Measurements from ENCODE around the gene DAZAP1.

DAZAP1 gene

GRCh38 chr19:1395194-1396018 lies 12.0 kb upstream of the DAZAP1 start:
- H3K4me3 Mint-ChIP-seq: no peak overlapping the region
- DNase-seq (ENCODE audit: low spot score): no peak
- peaks cover 8% of the 10 kb centered on the region for H3K36me3 Mint-ChIP-seq (ENCODE audit: low read depth)
- no peaks in the 10 kb centered on the region for H3K4me1 Mint-ChIP-seq (ENCODE audit: low read depth)
- H3K27ac Mint-ChIP-seq: no peak overlapping the region
- H3K27me3 Mint-ChIP-seq (ENCODE audit: low read depth): no peaks in the 10 kb centered on the region
- no peaks in the 10 kb centered on the region for H3K9me3 Mint-ChIP-seq

- Mint-ChIP-seq H3K36me3 (ENCODE audit: low read depth) (peaks cover 6% of the 10 kb centered on the region), H3K27me3 (ENCODE audit: low read depth) (no peaks in the 10 kb centered on the region), H3K27ac (no peak overlapping the region), H3K9me3 (no peaks in the 10 kb centered on the region), H3K4me1 (ENCODE audit: low read depth) (no peaks in the 10 kb centered on the region), H3K4me3 (no peak overlapping the region)
- DNase-seq (ENCODE audit: low spot score): no peak
Measured at GRCh38 chr19:1396019-1396767, 11.2 kb upstream of the DAZAP1 start.

GRCh38 chr19:1396768-1397679 lies 10.4 kb upstream of the DAZAP1 start:
- Mint-ChIP-seq H3K4me1 (ENCODE audit: low read depth) (peaks cover 2% of the 10 kb centered on the region), H3K27ac (no peak overlapping the region), H3K9me3 (no peaks in the 10 kb centered on the region), H3K4me3 (no peak overlapping the region), H3K36me3 (ENCODE audit: low read depth) (peaks cover 5% of the 10 kb centered on the region), H3K27me3 (ENCODE audit: low read depth) (no peaks in the 10 kb centered on the region)
- DNase-seq (ENCODE audit: low spot score): no peak

- no peak overlapping the region for H3K4me3 Mint-ChIP-seq
- H3K27me3 Mint-ChIP-seq (ENCODE audit: low read depth): peaks cover 2% of the 10 kb centered on the region
- peak overlapping the region; percentile 36 for H3K27ac Mint-ChIP-seq
- H3K4me1 Mint-ChIP-seq (ENCODE audit: low read depth): peaks cover 6% of the 10 kb centered on the region
- DNase-seq (ENCODE audit: low spot score): no peak
- no peaks in the 10 kb centered on the region for H3K36me3 Mint-ChIP-seq (ENCODE audit: low read depth)
- no peaks in the 10 kb centered on the region for H3K9me3 Mint-ChIP-seq
Measured at GRCh38 chr19:1397838-1398237, 9.5 kb upstream of the DAZAP1 start.

GRCh38 chr19:1399079-1399478 lies 8.3 kb upstream of the DAZAP1 start:
- Mint-ChIP-seq H3K9me3 (no peaks in the 10 kb centered on the region), H3K27me3 (ENCODE audit: low read depth) (peaks cover 2% of the 10 kb centered on the region), H3K4me3 (peak overlapping the region; percentile 52), H3K36me3 (ENCODE audit: low read depth) (no peaks in the 10 kb centered on the region), H3K27ac (no peak overlapping the region), H3K4me1 (ENCODE audit: low read depth) (peaks cover 9% of the 10 kb centered on the region)
- DNase-seq (ENCODE audit: low spot score): no peak

- H3K27me3 Mint-ChIP-seq (ENCODE audit: low read depth): peaks cover 2% of the 10 kb centered on the region
- no peaks in the 10 kb centered on the region for H3K36me3 Mint-ChIP-seq (ENCODE audit: low read depth)
- no peak overlapping the region for H3K27ac Mint-ChIP-seq
- no peaks in the 10 kb centered on the region for H3K9me3 Mint-ChIP-seq
- H3K4me1 Mint-ChIP-seq (ENCODE audit: low read depth): peaks cover 9% of the 10 kb centered on the region
- DNase-seq (ENCODE audit: low spot score): no peak
- H3K4me3 Mint-ChIP-seq: no peak overlapping the region
Measured at GRCh38 chr19:1399745-1400144, 7.6 kb upstream of the DAZAP1 start.

- Mint-ChIP-seq H3K4me1 (ENCODE audit: low read depth) (peaks cover 9% of the 10 kb centered on the region), H3K27me3 (ENCODE audit: low read depth) (peaks cover 2% of the 10 kb centered on the region), H3K27ac (no peak overlapping the region), H3K9me3 (no peaks in the 10 kb centered on the region), H3K36me3 (ENCODE audit: low read depth) (no peaks in the 10 kb centered on the region), H3K4me3 (peak overlapping the region; percentile 71)
- DNase-seq (ENCODE audit: low spot score): no peak
Measured at GRCh38 chr19:1400281-1401137, 6.9 kb upstream of the DAZAP1 start.

- Mint-ChIP-seq H3K36me3 (ENCODE audit: low read depth) (no peaks in the 10 kb centered on the region), H3K27me3 (ENCODE audit: low read depth) (peaks cover 2% of the 10 kb centered on the region)
Measured at GRCh38 chr19:1401138-1401888, 6.1 kb upstream of the DAZAP1 start, which contains the start of gene GAMT. GAMT (minus strand) TSS chr19:1401542; CDS start chr19:1401476, 66 bp downstream.

GRCh38 chr19:1401889-1402217 lies 5.5 kb upstream of the DAZAP1 start:
- H3K4me1 Mint-ChIP-seq (ENCODE audit: low read depth): peaks cover 13% of the 10 kb centered on the region
- no peaks in the 10 kb centered on the region for H3K9me3 Mint-ChIP-seq
- no peak overlapping the region for H3K27ac Mint-ChIP-seq
- peak overlapping the region; percentile 62 for H3K4me3 Mint-ChIP-seq
- DNase-seq (ENCODE audit: low spot score): no peak
- H3K27me3 Mint-ChIP-seq (ENCODE audit: low read depth): peaks cover 2% of the 10 kb centered on the region
- no peaks in the 10 kb centered on the region for H3K36me3 Mint-ChIP-seq (ENCODE audit: low read depth)

More at GRCh38 chr19:1401138-1401888, 6.1 kb upstream of the DAZAP1 start, which contains the start of gene GAMT:
- Mint-ChIP-seq H3K4me3 (peak within 1 kb of the TSS; percentile 71), H3K9me3 (no peaks in the 10 kb centered on the region), H3K4me1 (ENCODE audit: low read depth) (peaks cover 10% of the 10 kb centered on the region), H3K27ac (no peak within 1 kb of the TSS)
- peak; percentile 63 for DNase-seq (ENCODE audit: low spot score)

GRCh38 chr19:1402411-1403070 lies 4.8 kb upstream of the DAZAP1 start:
- H3K4me3 Mint-ChIP-seq: peak overlapping the region; percentile 70
- H3K9me3 Mint-ChIP-seq: no peaks in the 10 kb centered on the region
- peak overlapping the region; percentile 2 for H3K27ac Mint-ChIP-seq
- peaks cover 2% of the 10 kb centered on the region for H3K27me3 Mint-ChIP-seq (ENCODE audit: low read depth)
- no peaks in the 10 kb centered on the region for H3K36me3 Mint-ChIP-seq (ENCODE audit: low read depth)
- peaks cover 13% of the 10 kb centered on the region for H3K4me1 Mint-ChIP-seq (ENCODE audit: low read depth)
- no peak for DNase-seq (ENCODE audit: low spot score)

GRCh38 chr19:1406774-1407527 lies 435 bp upstream of the DAZAP1 start:
- peak; percentile 100 for DNase-seq (ENCODE audit: low spot score)
- H3K27me3 Mint-ChIP-seq (ENCODE audit: low read depth): peaks cover 2% of the 10 kb centered on the region

More at GRCh38 chr19:1406774-1407527, 435 bp upstream of the DAZAP1 start:
- H3K4me1 Mint-ChIP-seq (ENCODE audit: low read depth): peaks cover 32% of the 10 kb centered on the region
- peak overlapping the region; percentile 84 for H3K27ac Mint-ChIP-seq
- H3K4me3 Mint-ChIP-seq: peak overlapping the region; percentile 74
- H3K36me3 Mint-ChIP-seq (ENCODE audit: low read depth): peaks cover 27% of the 10 kb centered on the region
- H3K9me3 Mint-ChIP-seq: no peaks in the 10 kb centered on the region
